HG03097 (cell line): ENCODE data around the gene KLRF1.
"Not testable (repeated sequence)": the region's sequence is repeated elsewhere in the genome, so short reads cannot be mapped to it uniquely, and the experiment has no call there.

Source experiments
- ATAC-seq: cut with Tn5 transposase; IDR thresholded peaks from one replicate; pipeline ENCODE4 v1.9.1; 2021; ENCODE audit not compliant: unreplicated experiment, low FRiP score

The KLRF1 gene

DNA sequence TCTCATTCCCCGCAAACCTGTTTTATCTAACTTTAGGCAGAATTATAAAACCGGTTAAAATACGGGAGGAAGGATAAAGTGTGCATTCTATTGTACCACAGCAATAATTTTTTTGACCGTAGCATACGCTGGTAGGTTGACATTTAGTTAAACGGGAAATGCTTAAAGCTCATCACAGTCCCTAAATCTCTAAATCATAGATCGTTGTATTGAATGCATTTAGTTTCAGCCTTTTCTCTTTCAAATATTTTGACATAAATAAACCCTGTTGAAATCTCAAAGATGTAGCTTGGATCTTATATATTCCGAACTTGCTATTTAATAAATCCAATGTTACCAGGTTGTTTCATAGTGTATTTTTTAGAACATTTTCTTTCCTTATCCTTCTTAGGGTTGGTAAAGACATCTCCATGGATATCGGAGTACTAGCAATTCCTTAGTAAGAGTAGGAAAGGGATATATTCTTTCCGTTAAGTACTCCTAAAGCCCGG, 41.1 kb downstream of the KLRF1 start:
- ATAC-seq = no peak

DNA sequence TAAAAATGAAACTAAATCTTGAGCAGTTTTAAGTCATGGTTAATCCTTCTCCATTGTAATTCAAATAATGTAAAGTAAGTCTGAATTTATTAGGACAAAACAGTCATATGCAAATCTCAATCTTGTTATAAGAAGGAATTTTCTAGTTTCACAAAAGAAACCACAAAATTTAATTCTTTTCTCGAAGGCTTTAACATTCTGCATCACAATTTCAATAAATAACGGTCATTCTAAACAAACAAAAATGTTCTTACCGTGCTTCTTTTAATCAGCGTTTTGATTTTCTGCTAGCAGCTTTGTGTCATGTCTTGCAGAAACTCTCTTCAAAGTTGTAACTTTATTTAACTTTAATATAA, 41.6 kb downstream of the KLRF1 start:
- no peak for ATAC-seq

DNA sequence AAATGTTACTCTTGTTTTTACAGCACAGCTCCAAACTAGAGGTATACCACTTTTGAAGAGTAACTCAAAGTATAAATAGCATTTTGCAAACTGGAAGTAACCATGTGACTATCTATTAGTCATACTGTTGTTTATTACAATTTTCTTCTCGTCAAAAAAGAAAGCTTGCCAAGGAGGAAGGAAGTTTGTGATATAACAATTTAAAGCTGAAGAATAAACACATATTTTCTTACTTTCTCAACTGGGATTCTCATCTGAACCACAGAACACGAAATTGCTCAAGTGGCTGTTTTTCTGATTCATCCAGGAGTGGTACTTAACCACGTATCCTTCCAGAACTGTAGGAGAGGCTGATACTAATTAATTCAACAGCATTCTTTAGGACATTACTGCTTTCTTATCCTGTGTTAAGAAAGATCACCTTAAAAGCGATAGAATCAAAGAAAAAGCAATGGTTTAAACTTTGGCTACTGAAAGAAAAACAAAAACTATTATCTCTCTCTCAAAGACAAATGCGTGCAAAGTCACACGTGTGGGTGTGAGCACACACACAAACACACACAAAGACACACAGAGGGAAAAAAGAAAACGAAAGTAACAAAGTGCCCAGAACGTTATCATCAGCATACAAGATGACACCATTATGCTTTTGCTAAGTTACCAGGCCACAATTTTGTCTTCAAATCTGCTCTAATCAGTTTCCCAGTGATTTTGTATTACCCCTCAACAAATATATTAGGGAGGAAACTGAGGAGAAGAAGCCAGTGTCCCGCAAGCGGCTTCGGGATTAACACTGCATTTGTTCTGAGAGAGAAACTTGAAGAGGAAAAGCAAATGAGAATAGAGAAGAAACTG, 42.3 kb downstream of the KLRF1 start, which contains the start of gene CLEC2B:
Gene CLEC2B (minus strand): TSS at position 48 of the 855 bp plus-strand sequence.
- no peak for ATAC-seq

DNA sequence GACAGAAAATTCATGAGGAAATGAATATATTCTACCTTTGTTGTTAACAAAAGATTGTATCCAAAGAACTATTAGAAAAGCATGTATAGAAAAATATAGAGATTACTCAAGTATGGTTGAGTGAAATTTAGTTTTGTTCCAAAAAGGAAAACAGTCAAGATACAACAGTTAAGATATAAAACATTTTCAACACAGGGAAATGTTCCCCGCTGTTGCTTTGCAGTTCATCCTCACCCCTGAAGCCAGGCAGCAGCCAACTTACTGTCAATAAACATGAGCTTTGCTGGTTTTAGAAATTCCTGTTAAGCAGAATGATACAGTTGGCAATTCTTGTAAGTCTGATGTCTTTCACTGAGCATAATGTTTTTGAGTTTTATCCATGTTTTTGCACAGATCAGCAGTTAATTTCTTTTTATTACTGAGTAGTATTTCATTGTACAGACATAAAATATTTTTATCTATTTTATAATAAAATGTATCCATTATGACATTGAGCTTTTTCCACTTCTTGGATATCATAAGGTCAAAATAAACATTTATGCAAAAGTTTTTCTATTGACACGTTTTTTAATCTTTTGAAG, 43.1 kb downstream of the KLRF1 start:
- ATAC-seq = no peak

DNA sequence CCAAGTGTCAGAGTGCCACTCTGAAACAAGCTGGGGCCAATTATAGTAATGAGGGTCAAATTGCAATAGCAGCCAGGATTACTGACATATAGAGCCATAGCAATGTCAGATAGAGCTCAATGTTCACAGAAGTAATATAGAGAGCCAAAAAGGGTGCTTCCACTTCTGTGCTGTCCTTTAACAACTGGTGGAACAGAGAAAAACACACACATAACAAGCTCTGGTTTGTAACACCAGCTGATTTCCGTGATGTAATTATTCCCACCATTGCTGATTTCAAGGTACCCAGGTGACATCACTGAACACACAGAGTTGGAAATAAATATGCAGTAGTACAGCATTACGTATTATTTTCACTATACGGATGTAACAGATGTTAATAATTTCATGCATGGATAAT, 44.9 kb downstream of the KLRF1 start:
- no peak for ATAC-seq

DNA sequence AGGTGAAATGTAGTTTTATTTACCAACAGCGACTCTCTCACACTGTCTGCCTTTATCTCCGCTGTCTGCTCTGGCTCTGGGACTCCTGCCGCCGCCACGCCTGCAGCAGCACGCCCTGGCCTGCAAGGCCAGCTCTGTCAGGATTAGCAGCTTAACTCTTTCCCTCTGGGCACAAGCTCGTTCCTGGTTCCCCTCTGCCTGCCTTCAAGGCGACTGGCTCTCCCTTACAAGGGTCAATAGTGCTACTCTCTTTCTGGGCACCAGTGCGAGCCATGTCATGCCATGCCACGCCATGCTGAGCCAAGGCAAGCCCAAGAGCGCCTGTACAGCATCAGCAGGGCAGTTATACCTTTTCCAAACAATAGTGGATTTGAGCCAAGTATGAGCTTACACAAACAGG, 45.5 kb downstream of the KLRF1 start:
- ATAC-seq = no peak

DNA sequence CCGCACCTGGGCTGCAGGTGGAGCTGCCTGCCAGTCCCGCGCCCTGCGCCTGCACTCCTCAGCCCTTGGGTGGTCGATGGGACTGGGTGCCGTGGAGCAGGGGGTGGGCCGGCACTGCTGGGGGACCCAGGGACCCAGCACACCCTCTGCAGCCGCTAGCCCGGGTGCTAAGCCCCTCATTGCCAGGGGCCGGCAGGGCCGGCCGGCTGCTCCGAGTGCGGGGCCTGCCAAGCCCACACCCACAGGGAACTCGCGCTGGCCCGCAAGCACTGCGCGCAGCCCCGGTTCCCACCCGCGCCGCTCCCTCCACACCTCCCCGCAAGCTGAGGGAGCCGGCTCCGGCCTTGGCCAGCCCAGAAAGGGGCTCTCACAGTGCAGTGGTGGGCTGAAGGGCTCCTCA, 48.8 kb downstream of the KLRF1 start:
- not testable (repeated sequence) for ATAC-seq

DNA sequence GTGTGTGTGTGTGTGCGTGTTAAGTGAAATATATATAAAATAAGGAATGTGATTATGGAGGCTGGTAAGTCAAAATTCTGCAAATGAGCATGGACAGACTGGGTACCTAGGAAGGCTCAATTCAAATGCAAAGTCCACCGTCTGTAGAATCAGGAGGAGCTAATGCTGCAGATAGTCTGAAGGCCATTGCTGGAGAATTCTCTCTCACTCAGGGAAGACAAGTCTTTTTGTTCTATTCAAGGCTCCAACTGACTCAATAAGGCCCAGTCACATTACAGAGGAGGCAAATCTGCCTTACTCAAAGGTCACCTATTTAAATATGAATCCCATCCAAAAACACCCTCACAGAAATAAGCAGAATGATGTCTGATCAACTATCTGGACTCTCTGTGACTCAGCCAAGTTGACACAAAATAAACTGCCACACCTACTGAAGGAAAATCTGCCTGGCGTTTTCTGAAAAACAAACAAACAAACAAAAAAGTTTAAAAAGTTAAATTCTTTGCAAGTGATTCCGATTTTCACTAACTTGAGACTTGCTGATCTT, 53.3 kb downstream of the KLRF1 start:
- ATAC-seq = no peak

DNA sequence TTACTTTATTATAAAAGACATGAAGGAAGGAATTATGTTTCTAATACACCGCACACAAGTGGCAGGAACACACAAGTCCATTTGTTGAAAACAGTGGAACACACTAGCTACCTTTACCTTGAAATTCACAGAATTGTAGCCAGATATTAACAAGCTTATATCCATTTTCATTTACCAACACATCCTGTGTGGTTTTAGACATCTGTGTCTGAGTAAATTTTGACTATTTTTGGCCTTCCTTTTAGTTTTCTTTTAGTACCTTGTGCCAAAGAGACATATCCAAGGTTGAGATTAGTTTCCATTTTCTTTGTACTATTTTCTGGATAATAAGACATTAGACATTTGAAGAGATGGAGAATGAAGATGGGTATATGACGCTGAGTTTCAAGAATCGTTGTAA, 54.0 kb downstream of the KLRF1 start, which contains the start of gene KLRF2:
Gene KLRF2 (plus strand): TSS at position 244 of the 400 bp plus-strand sequence. CDS start 107 bp downstream, at position 351.
- no peak for ATAC-seq

DNA sequence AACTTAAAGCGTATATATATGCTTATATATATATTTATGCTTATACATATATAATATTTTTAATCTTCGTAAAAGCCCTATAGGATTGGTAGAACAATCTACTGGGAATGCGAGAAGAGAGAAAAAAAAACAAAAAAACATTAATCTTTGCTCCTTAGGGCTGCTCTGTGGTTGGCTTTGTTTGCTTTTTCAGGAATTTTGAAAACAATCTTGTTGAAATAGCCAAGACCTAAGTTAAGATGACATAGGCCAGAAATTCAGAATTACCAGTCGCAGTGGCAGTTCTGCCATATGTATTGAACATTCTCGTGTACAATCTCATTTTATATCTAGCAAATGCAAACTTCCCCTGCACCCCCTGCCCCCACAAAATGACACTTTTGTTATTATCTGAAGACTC, 54.7 kb downstream of the KLRF1 start:
- no peak for ATAC-seq

DNA sequence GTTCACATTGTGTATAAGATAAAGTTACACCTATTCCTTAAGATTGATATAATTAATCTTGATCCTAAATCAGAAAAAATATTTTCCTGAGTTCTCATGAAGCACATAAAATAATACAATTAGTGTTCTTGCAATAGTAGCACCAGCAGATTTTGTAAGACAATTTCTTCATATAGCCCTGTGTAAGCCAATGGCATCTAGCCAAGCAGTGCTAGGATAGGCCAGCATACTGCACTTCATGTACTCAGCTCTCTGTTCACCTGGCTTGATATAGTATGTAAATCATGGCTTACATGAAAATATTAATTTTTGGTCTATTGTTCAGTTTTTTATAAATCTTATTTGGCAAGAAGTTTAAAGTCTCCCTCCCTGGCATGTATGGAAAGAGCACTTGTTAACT, 55.9 kb downstream of the KLRF1 start:
- no peak for ATAC-seq

DNA sequence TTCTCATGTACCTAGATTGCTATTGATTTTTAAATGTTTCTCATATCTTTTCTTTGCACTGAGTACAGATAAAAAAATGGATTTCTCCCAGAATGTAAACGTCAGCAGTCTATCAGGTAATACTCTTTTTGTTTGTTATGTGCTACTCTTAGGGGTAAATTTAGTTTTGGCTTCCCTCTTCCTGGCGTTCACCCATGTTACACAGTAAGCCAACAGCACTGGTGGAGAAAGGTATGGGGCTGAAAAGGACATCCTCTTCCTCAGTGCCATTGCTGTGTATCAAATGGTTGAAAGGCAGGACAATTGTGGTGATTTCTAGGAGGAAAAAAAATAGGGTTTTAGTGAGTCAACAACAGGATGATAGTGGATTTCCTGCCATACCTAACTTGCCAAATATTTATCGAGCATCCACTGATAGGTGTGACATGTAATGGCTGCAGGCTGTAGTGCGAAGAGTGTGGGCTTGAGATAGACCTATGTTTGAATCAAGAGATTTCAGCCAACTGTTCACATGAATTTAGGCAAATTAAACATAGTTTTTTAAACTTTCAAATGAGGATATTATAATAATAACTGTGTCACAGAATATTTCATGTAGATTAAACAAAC, 61.5 kb downstream of the KLRF1 start:
- no peak for ATAC-seq
